Stimulated activated CD4-positive, alpha-beta T cell treated with anti-CD3 and anti-CD28 coated beads, Interleukin-15, amount 100 ng/mL, for 48 hours (primary cell): Measurements from ENCODE around the gene APC2.
"Not testable (repeated sequence)": the region's sequence is repeated elsewhere in the genome, so short reads cannot be mapped to it uniquely, and the experiment has no call there.

Experiments
- DNase-seq, 2 donors: peaks; one replicate each; pipeline ENCODE4 v3.0.0-alpha.2; 2020; ENCODE audit warnings: low read depth in 2 of 2

The APC2 gene

GRCh38 chr19:1412995-1413800 lies 36.7 kb upstream of the APC2 start:
- DNase-seq = no peak

- no peak for DNase-seq
These were observed 33.7 kb upstream of the APC2 start for GRCh38 chr19:1416014-1416841.

GRCh38 chr19:1417145-1417544 lies 32.8 kb upstream of the APC2 start:
- no peak for DNase-seq

GRCh38 chr19:1417681-1418495 lies 32.0 kb upstream of the APC2 start:
- DNase-seq = no peak

GRCh38 chr19:1418496-1418775 lies 31.5 kb upstream of the APC2 start:
- DNase-seq = no peak

- DNase-seq = no peak
These were observed 30.8 kb upstream of the APC2 start for GRCh38 chr19:1418951-1419738.

GRCh38 chr19:1420085-1420484 lies 29.8 kb upstream of the APC2 start:
- not testable (repeated sequence) for DNase-seq

- DNase-seq = no peak
These were observed 29.3 kb upstream of the APC2 start for GRCh38 chr19:1420590-1420989.

- DNase-seq = no peak
These were observed 28.5 kb upstream of the APC2 start for GRCh38 chr19:1421218-1421957.

GRCh38 chr19:1421958-1422305 lies 28.0 kb upstream of the APC2 start:
- DNase-seq = no peak

- no peak for DNase-seq
These were observed 27.6 kb upstream of the APC2 start for GRCh38 chr19:1422360-1422759.

GRCh38 chr19:1422943-1423342 lies 27.0 kb upstream of the APC2 start:
- DNase-seq = no peak

GRCh38 chr19:1423436-1424191 lies 26.3 kb upstream of the APC2 start:
- DNase-seq = no peak

GRCh38 chr19:1424192-1424955 lies 25.5 kb upstream of the APC2 start:
- DNase-seq = no peak

- DNase-seq = no peak
These were observed 24.7 kb upstream of the APC2 start for GRCh38 chr19:1425102-1425837.

GRCh38 chr19:1425902-1426301 lies 24.0 kb upstream of the APC2 start:
- DNase-seq = no peak

- no peak for DNase-seq
These were observed 23.2 kb upstream of the APC2 start for GRCh38 chr19:1426736-1427135.

- DNase-seq = no peak
These were observed 22.6 kb upstream of the APC2 start for GRCh38 chr19:1427221-1427920.
